HCT116 (cell line): ENCODE results near the gene MPC1. TPM values are rescaled to one million over a fixed set of nuclear protein-coding genes. Genes with fewer than 3 reads are reported as not detected.
A peak's percentile ranks its signal among the peaks of the same experiment; 100 is the strongest.

Experiments used
- ATAC-seq: fragments of 200-7000 bp; cut with Tn5 transposase; 2 replicates; pipeline ENCODE4 v1.9.1; 2020; ENCODE audit warnings: mild to moderate bottlenecking, moderate library complexity
- BruUV-seq: library from RNA; stranded (reverse); fragments of 400-500 nt; replicated peaks from 2 replicates; lab custom pipeline; 2021; lab: Mats Ljungman, UMichigan
- CTCF ChIA-PET: fragments of 300-600 bp; sonication (Branson Sonifier 250); formaldehyde crosslinking; loops from one replicate; lab custom pipeline; 2021; ENCODE audit warnings: antibody characterized with exemption; lab: Charles Lee
- POLR2A ChIA-PET: fragments of 300-600, 350-600 bp; sonication (Branson Sonifier 250); formaldehyde crosslinking; loops from one replicate; lab custom pipeline; 2021; ENCODE audit warnings: antibody characterized with exemption; lab: Charles Lee
- RAD21 ChIA-PET, 2 experiments: fragments of 300-600 bp; sonication (Branson Sonifier 250); formaldehyde crosslinking; loops; one replicate each; lab custom pipeline; 2023; ENCODE audit warnings: low total read pairs in 2 of 2; ENCODE audit not compliant: uncharacterized antibody in 2 of 2, unreplicated experiment in 2 of 2, low non-redundant PET in 1 of 2; lab: Charles Lee
- DNase-seq: peaks from one replicate; pipeline ENCODE4 v3.0.0-alpha.2; 2010; ENCODE audit warnings: low read depth, low spot score
- H2AFZ ChIP-seq: fragments of 200-600 bp; shearing (Covaris generic), sonication (generic); 2 replicates; pipeline ENCODE4 v1.6.1; 2017; ENCODE audit warnings: low read depth, mixed run types, mixed read lengths, antibody characterized with exemption, low read length; ENCODE audit not compliant: poor library complexity, severe bottlenecking
- H3K27ac ChIP-seq: 2 replicates; pipeline ENCODE4 v1.5.1; 2012; ENCODE audit warnings: low read depth, low read length
- H3K27me3 ChIP-seq: fragments of 200-600 bp; sonication (generic); 2 replicates; pipeline ENCODE4 v1.6.1; 2016; ENCODE audit warnings: mixed run types, low read length, mixed read lengths; ENCODE audit not compliant: insufficient read depth
- H3K36me3 ChIP-seq, 2 experiments: fragments of 200-500 bp in 1 of 2; fragments of 200-600 bp in 1 of 2; sonication (Bioruptor generic) in 1 of 2; sonication (generic) in 1 of 2; 2 replicates each; pipeline versions ENCODE4 v1.5.1 to v1.6.1; 2014 to 2016; ENCODE audit warnings: low read length in 2 of 2, inconsistent platforms in 1 of 2, mixed read lengths in 1 of 2, mixed run types in 1 of 2; ENCODE audit not compliant: insufficient read depth in 2 of 2, control insufficient read depth in 1 of 2
- H3K4me1 ChIP-seq, 2 experiments: fragments of 200-600 bp in 1 of 2; sonication (generic) in 1 of 2; 2 replicates each; pipeline versions ENCODE4 v1.5.1 to v1.6.1; 2012 to 2017; ENCODE audit warnings: low read length in 2 of 2, inconsistent platforms in 1 of 2, mild to moderate bottlenecking in 1 of 2, mixed read lengths in 1 of 2, mixed run types in 1 of 2, moderate library complexity in 1 of 2; ENCODE audit not compliant: insufficient read depth in 2 of 2, control insufficient read depth in 1 of 2
- H3K4me2 ChIP-seq: fragments of 200-600 bp; sonication (generic); 2 replicates; pipeline ENCODE4 v1.6.1; 2017; ENCODE audit warnings: mixed run types, low read length, mixed read lengths
- H3K4me3 ChIP-seq, 2 experiments: fragments of 200-600 bp in 1 of 2; sonication (generic) in 1 of 2; replicated peaks in 1 of 2; 2 replicates each; pipeline ENCODE4 v1.5.1; 2011 to 2016; ENCODE audit warnings: low read length in 2 of 2, control low read depth in 1 of 2, low read depth in 1 of 2, mild to moderate bottlenecking in 1 of 2, mixed read lengths in 1 of 2, mixed run types in 1 of 2
- H3K79me2 ChIP-seq: fragments of 200-600 bp; sonication (generic); 2 replicates; pipeline ENCODE4 v1.6.1; 2017; ENCODE audit warnings: mild to moderate bottlenecking, mixed run types, low read length, moderate library complexity, mixed read lengths; ENCODE audit not compliant: insufficient read depth
- H3K9ac ChIP-seq: fragments of 200-600 bp; sonication (generic); 2 replicates; pipeline ENCODE4 v1.6.1; 2016; ENCODE audit warnings: low read length, mixed read lengths
- H3K9me2 ChIP-seq: fragments of 200-600 bp; sonication (generic), shearing (Covaris generic); 2 replicates; pipeline ENCODE4 v1.6.1; 2017; ENCODE audit warnings: mixed run types, mild to moderate bottlenecking, moderate library complexity; ENCODE audit not compliant: insufficient read depth
- H3K9me3 ChIP-seq, 2 experiments: fragments of 200-500 bp in 1 of 2; fragments of 200-600 bp in 1 of 2; sonication (Bioruptor generic) in 1 of 2; sonication (generic) in 1 of 2; 2 replicates each; pipeline ENCODE4 v1.6.1; 2014 to 2017; ENCODE audit warnings: low read length in 2 of 2, mixed read lengths in 2 of 2, inconsistent platforms in 1 of 2, low read depth in 1 of 2, mild to moderate bottlenecking in 1 of 2, mixed run types in 1 of 2, moderate library complexity in 1 of 2; ENCODE audit not compliant: control insufficient read depth in 1 of 2, insufficient read depth in 1 of 2
- H4K20me1 ChIP-seq: fragments of 200-600 bp; sonication (generic), shearing (Covaris generic); 2 replicates; pipeline ENCODE4 v1.6.1; 2017; ENCODE audit warnings: mixed run types, mild to moderate bottlenecking, moderate library complexity; ENCODE audit not compliant: insufficient read depth
- CEBPB ChIP-seq: IDR thresholded peaks from 2 replicates; pipeline ENCODE4 v1.6.1; 2012; ENCODE audit warnings: low read depth
- ELF1 ChIP-seq: IDR thresholded peaks from 2 replicates; pipeline ENCODE4 v1.6.1; 2012; ENCODE audit warnings: low read depth, borderline replicate concordance
- EZH2 ChIP-seq: fragments of 200-600 bp; sonication (generic); IDR thresholded peaks from 2 replicates; pipeline ENCODE4 v1.6.1; 2017; ENCODE audit warnings: antibody characterized with exemption, mixed run types
- EZH2phosphoT487 ChIP-seq: fragments of 200-600 bp; IDR thresholded peaks from 2 replicates; pipeline ENCODE4 v1.6.1; 2018; ENCODE audit warnings: antibody characterized with exemption, borderline replicate concordance
- POLR2A ChIP-seq: IDR thresholded peaks from 2 replicates; pipeline ENCODE4 v1.7.0; 2011; ENCODE audit warnings: borderline replicate concordance; ENCODE audit not compliant: insufficient read depth, insufficient read length; ENCODE audit errors: extremely low read depth
- SP1 ChIP-seq: IDR thresholded peaks from 2 replicates; pipeline ENCODE4 v1.6.1; 2012; ENCODE audit warnings: low read depth
- TCF7L2 ChIP-seq: IDR thresholded peaks from 2 replicates; pipeline ENCODE4 v1.7.0; 2011; ENCODE audit warnings: borderline replicate concordance, inconsistent platforms; ENCODE audit not compliant: insufficient read depth, insufficient read length; ENCODE audit errors: extremely low read depth
- YY1 ChIP-seq: IDR thresholded peaks from 2 replicates; pipeline ENCODE4 v1.6.1; 2011; ENCODE audit warnings: low read length, low read depth, moderate library complexity, mild to moderate bottlenecking; ENCODE audit not compliant: insufficient replicate concordance; ENCODE audit errors: extremely low read depth
- intact Hi-C: fragments of 100-400 bp; cut with micrococcal nuclease; formaldehyde crosslinking; loops from 2 replicates; pipeline ENCODE4 v1.10.0; 2022
- total RNA-seq: library from RNA; stranded (reverse); gene quantifications from one replicate; pipeline ENCODE4 v1.2.1, GENCODE V29; 2021; ENCODE audit not compliant: unreplicated experiment
- TF ChIP-seq, protein P1 (sequence below): IDR thresholded peaks from 2 replicates; pipeline ENCODE4 v1.6.1; 2012; ENCODE audit warnings: low read depth
- TF ChIP-seq, protein P2 (sequence below): IDR thresholded peaks from 2 replicates; pipeline ENCODE4 v1.6.1; 2011; ENCODE audit warnings: mild to moderate bottlenecking, low read length, moderate library complexity; ENCODE audit not compliant: insufficient replicate concordance; ENCODE audit errors: extremely low read depth

The MPC1 gene
- total RNA-seq, 1 experiment from 2014 or later = 15.9 TPM

DNA sequence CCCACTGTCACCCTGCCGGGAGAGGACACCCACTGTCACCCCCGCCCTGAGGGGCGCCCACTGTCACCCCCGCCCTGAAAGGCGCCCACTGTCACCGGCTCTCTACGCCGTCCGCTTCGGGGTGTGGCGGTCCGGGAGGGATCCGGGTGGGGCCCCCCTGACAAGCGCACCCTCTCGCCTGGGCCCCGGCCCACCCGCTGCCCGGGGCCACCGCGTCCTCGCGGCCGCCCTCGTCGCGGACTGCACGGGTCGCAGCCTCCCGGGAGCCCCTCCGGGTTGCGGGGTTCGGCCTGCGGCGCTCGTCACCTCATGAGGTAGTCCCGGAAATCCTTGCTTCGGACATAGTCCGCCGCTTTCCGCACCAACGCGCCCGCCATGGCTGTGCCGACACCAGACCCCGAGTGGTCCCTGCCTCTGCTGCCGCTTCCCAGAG is 224 bp downstream of the MPC1 start:
- TF ChIP-seq, protein P1, sequence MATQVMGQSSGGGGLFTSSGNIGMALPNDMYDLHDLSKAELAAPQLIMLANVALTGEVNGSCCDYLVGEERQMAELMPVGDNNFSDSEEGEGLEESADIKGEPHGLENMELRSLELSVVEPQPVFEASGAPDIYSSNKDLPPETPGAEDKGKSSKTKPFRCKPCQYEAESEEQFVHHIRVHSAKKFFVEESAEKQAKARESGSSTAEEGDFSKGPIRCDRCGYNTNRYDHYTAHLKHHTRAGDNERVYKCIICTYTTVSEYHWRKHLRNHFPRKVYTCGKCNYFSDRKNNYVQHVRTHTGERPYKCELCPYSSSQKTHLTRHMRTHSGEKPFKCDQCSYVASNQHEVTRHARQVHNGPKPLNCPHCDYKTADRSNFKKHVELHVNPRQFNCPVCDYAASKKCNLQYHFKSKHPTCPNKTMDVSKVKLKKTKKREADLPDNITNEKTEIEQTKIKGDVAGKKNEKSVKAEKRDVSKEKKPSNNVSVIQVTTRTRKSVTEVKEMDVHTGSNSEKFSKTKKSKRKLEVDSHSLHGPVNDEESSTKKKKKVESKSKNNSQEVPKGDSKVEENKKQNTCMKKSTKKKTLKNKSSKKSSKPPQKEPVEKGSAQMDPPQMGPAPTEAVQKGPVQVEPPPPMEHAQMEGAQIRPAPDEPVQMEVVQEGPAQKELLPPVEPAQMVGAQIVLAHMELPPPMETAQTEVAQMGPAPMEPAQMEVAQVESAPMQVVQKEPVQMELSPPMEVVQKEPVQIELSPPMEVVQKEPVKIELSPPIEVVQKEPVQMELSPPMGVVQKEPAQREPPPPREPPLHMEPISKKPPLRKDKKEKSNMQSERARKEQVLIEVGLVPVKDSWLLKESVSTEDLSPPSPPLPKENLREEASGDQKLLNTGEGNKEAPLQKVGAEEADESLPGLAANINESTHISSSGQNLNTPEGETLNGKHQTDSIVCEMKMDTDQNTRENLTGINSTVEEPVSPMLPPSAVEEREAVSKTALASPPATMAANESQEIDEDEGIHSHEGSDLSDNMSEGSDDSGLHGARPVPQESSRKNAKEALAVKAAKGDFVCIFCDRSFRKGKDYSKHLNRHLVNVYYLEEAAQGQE = no peak
- TF ChIP-seq SP1 (no peak), POLR2A (no peak), TCF7L2 (no peak), EZH2phosphoT487 (no peak), YY1 (no peak), CEBPB (no peak), EZH2 (no peak), ELF1 (no peak)
- TF ChIP-seq, protein P2, sequence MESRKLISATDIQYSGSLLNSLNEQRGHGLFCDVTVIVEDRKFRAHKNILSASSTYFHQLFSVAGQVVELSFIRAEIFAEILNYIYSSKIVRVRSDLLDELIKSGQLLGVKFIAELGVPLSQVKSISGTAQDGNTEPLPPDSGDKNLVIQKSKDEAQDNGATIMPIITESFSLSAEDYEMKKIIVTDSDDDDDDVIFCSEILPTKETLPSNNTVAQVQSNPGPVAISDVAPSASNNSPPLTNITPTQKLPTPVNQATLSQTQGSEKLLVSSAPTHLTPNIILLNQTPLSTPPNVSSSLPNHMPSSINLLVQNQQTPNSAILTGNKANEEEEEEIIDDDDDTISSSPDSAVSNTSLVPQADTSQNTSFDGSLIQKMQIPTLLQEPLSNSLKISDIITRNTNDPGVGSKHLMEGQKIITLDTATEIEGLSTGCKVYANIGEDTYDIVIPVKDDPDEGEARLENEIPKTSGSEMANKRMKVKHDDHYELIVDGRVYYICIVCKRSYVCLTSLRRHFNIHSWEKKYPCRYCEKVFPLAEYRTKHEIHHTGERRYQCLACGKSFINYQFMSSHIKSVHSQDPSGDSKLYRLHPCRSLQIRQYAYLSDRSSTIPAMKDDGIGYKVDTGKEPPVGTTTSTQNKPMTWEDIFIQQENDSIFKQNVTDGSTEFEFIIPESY = no peak
- no peak for DNase-seq
- H3K9me2 ChIP-seq = no peaks in the 10 kb centered on the region
- ChIA-PET CTCF (no interaction called here), POLR2A (no interaction called here), RAD21 (no interaction called here)
- no peaks in the 10 kb centered on the region for H3K36me3 ChIP-seq
- no peak overlapping the region for H2AFZ ChIP-seq
- H3K9ac ChIP-seq = peak overlapping the region; percentile 59
- peak overlapping the region; percentile 15; the same call in 1 of the 2 replicates for H3K27ac ChIP-seq
- no peaks in the 10 kb centered on the region for H4K20me1 ChIP-seq
- peak overlapping the region; percentile 69 to 70 for H3K4me3 ChIP-seq
- H3K9me3 ChIP-seq = no peaks in the 10 kb centered on the region
- H3K79me2 ChIP-seq = no peaks in the 10 kb centered on the region
- ATAC-seq = peak; percentile 17
- H3K4me1 ChIP-seq = peaks cover 4 to 17% of the 10 kb centered on the region in 2 experiments; a peak in 3 of 4 replicates
- intact Hi-C loops = loop anchor here (2.0 to 5.0 kb wide), 2 partner anchors 70 to 105 kb away; no protein-coding TSS in a partner anchor
- peak overlapping the region; percentile 100 for H3K4me2 ChIP-seq
- H3K27me3 ChIP-seq = no peaks in the 10 kb centered on the region
- no TSS peak for BruUV-seq
